ENCODE results near the gene HEPACAM.

The HEPACAM gene

DNA sequence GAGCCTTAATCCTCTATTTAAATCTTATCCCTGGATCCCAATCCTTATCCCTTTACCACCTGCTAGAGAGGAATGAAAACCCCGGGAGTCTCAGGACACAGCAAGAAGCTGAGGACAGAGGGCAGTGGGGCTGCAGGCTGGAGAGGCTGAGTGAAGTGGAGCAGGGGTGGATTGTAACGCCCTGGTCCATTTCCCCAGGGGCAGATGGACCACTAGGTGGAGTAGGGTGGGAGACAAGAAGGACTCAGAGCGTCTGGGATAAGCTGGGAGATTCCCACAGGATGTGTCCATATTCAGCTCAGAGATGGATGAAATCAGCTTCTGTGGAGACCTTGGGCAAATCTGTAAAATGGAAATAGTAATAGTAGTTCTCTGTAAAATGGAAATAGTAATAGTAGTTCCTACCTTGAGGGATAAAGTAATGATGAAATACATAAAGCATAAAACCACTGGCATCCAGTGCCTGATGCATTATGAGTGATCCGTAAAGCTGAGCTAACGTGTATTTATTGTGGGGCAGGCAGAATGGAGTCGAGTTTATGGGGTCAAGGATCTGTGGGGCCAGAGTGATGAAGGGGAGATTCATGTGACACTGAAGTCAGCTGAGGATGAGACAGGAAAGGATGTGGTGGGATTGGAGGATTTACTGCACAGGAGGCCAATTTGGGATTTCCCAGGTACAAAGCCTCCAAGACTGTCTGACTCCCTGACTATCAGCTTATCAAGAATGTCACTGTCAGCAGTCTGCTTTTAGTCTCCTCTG, 36.3 kb downstream of the HEPACAM start:
- DNase-seq = no peak

DNA sequence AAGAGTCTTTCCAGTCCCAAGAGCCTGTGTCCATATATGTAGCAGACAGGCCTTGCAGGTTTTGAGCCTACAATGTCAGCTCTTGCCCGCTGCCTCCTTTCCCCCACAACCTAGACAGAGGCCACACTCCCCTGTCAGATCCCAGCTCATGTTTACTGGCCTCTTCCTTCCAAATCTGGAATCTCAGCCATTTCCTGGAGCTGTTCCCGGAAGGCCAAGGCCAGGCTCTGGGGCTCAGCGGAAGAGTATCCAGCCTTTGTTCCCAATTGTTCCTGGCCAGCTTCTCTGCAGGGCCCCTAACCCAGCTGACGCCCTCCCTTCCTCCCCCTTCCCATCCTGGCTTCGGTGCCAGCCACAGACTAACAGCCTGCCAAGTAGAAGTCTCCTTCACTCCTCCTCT, 37.1 kb downstream of the HEPACAM start:
- peak; percentile 80 for DNase-seq

DNA sequence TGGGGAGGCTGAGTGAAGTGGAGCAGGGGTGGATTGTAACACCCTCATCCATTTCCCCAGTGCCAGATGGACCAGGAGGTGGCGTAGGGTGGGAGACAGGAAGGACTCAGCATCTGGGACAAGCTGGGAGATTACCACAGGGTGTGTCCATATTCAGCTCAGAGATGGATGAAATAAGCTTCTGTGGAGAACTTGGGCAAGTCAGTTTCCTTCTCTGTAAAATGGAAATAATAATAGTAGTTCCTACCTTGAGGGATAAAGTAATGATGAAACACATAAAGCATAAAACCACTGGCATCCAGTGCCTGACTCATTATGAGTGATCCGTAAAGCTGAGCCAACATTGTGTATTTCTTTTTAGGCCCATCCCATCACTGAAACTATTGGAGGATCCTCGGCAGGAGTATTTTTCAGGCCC, 37.6 kb downstream of the HEPACAM start:
- DNase-seq = peak; percentile 94

DNA sequence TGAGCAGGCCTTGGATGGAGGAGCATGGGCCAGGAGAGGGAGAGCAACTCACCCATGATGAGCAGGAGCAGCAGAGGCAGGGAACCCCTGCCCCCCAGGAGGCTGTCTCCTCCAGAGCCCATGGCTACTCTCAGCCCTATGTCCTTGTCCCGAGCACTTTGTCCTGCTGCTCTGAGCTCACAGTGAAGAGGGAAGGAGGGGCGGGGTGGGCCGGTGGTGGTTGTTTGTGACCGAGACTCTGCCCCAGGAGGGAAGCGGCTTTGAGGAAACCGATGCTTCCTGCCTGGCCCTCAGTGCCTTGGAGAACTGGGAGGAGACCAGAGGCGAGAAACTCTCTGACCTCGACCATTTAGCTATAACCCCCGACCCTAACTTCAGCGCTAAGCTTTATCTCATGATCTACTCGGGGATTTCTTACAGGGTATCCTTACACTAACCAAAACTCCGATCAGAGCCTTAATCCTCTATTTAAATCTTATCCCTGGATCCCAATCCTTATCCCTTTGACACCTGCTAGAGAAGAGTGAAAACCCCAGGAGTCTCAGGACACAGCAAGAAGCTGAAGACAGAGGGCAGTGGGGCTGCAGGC, 38.1 kb downstream of the HEPACAM start, which contains the start of gene ROBO4:
Gene ROBO4, minus strand, starts transcription at position 192 of the 589 bp plus-strand sequence. Its CDS starts 70 bp downstream, at position 122.
- DNase-seq = no peak

DNA sequence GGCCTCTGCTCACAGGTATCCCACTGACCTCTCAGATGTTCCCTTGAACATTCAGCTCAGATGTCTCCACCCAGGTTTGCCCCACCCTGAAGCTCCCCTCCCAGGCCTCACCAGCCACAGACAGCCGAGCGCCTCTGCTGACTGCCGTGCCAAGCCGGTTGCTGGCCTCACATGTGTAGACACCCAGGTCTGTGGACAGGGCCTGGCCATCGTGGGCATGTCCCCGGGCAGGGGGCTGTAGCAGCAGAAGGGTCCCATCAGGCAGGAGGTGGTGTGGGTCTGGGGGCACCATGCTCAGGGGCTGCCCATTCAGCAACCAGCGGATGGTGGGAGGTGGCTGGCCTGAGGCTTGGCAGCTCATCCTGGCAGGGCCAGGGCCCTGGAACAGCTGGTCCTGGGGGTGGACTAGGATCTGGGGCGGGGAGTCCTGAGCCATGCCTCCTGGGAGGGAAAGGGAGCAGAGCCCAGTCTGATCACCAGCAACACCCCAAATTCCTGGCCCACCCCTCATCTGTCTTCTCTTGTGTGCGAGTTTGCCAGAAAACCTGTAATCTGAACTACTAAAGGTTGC, 38.9 kb downstream of the HEPACAM start:
- no peak for DNase-seq

DNA sequence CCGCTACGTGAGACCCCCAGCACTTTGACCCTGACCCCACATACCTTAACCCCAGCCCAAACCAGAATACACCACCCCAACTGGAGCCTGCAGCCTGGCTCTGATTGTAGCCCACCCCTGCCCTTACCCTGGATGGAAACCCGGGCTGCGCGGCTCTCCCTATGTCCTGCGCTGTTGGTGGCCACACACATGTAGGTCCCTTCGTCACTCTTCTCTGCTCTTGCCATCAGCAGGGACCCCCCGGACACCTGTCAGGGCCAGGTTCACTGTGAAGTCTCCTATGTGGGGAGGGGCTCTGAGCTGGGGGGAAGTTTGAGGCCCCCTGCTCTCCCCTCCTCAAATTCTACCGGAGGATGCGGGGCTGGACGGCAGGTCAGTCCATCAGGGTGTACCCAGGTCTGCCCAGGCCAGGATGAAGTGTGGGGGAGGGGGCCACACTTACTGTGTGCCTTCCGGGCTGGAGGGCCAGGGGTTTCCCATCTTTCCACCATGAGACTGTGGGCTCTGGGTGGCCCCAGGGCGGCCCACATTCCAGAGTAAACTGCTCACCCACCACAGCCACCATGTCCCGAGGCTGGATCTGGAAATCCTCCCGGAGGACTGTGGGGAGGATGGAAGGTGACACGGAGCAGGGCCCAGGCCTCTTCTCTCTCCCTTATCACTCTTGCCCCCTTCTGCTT, 39.6 kb downstream of the HEPACAM start:
- DNase-seq = peak; percentile 48

DNA sequence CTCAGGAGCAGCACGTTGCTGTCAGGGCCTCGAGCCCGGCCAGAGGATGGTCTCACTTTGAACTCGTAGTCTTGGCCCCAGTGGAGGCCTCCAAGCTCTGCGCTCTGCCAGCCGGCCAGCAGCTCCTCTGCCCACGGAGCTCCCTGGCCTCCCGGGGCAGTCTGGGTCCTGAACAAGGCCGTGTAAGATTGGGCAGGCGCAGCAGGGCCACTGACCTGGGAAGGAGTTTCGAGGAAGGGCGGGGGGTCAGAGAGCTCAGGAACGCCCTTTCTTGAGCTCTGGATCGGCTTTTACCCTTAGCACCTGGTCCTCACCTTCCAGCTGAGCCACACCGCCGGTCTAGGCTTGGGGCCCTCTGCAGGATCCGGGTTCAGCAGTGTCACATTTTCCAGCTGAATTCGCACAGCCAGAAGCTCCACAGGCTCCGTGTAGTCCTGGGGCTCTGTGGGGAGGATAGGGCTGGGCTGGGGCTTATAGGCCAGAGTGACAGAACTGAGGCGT, 40.3 kb downstream of the HEPACAM start:
- DNase-seq = no peak

DNA sequence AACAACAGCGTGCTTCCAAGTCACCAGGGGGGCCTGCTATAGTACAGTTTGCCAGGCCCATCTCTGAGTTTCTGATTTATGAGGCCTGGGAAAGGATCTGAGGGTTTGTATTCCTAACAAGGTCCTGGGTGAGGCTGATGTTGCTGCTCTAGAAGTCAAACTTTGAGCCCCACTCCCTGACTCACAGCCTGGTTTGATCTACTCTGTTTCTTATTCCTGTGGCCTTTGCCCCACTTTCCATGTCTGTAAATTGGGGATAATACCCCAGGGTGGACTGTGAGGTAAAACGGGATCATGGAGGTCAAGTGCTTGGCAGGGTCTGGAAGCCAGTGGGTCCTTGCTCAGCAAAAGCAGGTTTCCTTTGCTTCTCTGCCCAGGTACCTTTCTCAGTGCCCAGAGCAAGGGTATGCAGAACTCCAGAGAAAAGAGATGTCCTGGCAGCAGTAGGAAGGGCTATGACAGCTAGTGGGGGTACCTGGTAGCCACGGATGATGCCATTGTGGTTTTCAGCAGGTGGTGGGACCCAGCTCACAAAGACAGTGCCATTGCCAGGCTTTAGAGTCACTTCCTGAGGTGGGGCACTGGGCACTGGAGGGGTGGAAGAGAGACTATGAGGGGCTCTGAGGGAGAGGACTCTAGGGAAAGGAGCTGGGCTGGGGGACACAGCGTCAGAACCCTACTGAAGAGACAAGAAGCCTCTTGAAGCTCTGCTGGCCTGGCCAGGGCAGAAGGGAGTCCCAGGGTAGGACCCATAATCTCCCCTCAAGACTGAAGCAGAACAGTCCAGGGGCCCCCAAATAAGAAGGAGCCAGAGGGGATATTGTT, 41.0 kb downstream of the HEPACAM start:
- DNase-seq = no peak

DNA sequence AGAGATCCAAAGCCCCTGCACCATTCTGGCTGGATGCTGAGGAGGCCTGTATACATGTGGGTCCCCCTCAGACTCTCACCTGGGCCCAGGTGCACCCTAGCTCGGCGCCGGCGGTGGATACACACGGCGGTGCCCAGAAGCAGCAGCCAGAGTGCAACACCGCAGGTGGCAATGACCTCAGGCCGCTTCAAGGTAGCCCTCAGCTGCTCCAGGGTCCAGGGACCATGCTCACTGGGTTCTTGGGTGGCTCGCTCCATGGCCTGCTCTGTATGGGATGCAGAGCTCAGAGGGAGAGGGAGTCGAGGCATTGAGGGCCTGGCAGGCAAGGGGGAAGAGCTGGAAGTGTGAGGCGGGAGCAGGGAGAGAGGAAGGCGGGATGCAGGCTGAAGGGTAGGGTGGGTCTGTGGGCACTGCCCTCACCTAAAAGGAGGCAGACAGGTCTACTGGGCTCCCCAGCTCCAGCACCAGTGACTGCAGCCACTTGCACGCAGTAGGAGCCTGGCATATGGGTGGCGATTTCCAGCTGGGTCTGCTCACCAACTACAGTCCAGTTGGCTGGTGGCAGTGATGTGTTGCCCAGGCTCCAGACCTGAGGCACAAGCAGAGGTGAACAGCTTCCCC, 42.0 kb downstream of the HEPACAM start:
- DNase-seq = no peak

DNA sequence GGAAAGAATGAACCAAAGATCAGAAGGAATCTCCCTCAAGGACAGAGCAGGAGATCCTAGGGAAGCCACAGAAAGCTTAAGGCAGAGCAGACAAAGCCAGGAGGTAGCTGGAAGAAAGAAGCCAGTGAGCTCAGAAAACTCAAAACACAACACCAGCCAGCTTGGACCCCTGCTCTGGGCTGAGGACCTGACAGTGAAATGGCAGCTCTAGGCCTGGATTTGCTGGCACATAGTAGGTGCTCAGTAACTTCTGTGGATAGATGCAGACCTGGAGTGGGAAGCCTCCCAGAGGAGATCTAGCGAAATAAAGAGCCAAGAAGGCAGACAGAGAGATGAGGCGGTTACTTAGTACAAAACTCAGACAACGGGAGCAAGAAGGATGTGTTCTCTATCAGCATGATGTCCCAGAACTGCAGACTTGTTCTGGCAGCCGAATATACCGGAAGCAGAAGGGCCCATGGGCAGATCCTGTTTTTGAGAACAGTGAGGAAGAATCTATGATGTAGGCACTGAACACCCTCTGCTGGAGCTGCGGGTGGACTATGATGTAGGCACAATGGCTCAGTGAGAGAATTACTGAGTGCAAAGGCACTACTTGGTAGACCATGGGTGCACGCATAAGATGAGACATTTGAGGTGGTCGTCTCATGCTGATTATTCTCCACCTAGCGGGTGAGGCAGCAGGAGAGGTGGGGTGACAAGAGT, 42.9 kb downstream of the HEPACAM start:
- DNase-seq = no peak

DNA sequence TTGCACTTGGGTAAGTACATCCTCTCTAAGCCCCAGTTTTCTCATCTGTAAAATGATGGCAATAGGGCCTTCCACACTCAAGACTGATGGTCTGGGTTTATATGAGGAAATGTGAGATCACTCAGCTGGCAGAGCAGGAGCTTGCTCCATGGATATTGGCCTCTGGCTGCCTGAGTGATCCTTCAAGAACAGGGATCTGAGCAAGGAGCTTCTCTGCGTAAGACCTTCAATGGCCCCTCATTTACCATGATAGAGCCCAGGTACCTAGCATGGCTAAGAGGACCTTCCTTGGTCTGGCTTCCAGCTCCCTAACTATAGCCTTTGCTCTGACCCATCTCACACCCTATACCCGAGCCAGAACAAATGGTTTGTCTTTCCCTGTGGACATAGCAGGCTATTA, 43.7 kb downstream of the HEPACAM start:
- DNase-seq = no peak

DNA sequence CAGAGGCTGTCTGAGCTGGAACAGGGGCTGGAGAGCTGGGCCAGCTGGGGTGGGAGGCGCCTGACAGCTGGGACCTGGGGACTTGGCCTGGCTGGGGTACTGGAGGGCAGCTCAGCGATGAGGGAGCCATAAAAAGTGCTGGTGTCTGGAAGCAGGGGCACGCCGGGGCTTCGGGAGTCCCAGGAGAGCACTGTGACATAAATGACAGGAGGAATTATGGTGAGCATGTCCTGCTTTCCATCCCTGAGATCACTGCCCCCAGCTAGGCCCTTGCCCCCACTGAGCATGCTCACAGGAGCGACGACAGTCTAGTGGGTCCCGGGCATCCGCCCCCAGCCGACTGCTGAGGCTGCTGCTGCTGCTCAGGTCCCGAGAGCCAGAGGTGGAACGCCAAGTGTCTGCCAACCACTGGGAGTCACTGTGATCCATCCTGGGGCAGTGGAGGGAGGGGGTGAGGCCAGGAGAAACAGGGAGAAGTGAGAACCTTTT, 44.4 kb downstream of the HEPACAM start:
- DNase-seq = no peak

DNA sequence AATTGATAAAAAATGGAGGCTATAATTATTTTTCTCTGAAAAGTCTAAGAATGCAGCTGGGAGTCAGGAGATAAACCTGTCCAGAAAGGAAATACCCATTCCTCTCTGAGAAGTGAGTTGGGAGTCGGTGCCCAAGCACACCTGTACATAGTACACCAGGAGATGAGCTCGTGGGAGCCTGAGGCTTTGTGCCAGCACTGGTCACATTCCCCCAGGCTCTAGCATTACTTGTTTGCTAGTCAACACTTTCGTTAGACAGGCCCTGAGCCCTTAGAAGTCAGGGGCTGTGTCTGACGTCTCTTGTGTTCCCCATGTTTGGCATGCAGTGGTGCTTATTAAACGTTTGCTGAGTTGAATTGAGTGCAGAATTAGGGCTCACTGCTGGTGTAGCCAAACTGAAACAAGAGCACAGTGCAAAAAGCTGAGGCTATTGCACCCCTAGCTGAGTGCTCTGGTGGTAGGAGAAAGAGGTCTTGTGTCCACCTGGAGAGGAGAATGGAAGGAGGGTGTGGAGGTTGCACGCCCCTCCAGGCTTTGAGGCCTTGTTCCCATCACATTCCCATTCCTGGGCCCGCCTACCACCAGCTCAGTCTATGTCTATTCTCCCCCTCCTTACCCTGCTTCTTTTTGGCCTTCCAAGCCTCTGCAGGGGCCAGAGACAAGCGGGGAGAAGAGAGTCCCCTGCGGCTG, 45.0 kb downstream of the HEPACAM start:
- no peak for DNase-seq

DNA sequence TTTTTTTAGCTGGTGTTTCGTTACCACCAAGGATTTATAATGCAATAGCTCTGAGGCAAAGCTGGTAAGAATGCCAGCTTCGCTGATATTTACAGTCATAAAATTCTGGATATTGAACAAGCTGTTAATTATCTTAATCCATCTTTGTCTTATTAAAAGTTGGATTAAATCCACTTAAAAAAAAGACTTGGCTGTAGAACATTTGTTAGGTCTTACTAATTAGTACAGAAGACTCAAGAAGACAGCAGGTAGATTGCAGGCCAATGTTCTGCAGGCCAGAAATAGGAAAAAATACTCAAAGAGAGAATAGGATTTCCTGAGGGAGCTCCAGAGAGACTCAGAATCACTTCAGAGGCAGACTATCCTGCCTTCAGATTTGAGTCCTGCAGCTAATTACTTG, 45.7 kb downstream of the HEPACAM start:
- no peak for DNase-seq

DNA sequence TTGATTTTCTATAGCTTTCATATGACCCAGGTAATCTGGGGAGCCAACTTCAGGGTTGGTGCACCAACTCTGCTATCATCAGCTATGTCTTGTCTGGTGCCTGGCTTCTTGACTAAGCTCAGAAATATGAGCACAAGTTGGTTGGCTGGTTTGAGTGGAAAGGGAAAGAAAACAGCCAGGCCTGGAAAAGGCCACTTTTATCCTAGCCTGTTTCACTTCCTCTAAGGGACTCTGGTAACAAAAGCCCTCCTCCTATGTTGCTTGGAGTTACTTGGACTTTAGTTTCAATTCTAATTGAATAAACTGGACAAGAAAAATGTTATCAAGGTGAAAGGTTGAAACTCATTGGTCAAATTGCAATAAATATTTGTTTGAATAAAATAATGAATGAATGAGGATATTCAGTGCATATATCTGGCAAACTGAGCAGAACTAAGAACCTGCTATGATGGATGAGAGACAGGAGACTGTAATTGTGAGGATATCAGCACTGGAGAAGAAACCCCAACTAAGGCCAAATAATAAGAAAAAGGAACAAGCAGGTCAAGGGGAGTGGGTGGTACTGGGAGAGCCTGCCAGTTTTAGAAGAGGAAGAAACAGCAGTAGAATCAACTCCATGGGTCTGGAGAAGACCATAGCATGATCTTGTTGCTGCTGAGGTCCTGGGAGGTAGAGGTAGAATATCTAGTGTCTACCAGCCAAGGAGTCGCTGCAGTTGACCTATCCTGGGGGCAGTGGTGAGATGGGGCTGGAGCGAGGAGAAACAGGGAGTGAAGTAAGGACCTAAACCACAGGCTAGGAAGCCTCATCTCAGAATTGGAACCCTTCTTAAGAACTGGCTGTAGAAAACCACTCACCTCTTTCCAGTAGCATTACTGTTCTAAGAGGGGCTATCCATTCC, 46.4 kb downstream of the HEPACAM start:
- no peak for DNase-seq

DNA sequence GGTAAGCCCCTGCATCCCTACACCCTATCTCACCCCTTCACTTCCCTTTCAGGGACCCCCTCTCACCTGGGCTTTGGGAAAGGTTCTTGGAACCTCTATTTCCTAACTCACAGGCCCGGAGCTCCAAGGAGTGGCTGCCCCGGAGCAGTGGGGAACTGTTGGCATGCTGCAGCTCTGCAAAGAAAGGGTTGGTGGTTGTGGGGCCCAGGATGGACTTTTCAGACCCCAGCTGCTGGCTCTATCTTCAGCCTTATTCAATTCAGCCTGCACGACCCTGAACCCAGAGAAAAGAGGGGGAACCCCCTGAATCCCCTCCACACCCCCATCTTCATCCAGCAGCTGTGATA, 48.2 kb downstream of the HEPACAM start:
- no peak for DNase-seq

DNA sequence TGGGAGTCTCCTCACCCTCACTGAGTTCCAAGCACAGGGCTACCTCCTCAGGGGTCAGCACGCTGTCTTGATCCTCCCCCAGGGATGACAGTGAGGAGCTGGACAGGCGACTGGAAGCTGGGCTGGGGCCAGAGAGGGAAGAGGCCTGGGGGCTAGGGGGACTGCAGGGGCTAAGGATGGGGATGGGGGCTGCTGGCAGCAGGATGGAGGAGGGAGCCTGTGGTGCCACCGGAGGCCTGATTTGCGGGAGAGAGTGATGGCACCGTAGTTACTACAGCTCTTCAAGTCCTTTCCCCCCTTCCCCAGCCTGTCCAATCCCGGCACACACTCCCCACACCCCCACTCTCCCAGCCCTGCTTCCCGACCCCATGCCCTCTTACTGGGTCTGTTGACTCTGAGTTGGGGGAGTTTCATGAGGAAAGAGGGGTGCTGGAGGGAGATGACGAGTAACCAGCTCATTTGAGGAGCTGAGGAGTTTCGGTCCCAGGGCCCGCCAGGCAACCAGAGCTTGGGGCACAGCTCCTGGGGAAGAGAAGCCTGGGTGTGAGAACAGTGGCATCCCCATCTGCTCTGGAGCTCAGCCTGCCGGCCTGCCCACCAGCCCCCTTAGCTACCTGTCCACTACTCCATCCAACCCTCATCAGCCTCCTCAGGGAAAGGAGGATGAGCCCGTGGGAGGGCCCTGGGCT, 48.7 kb downstream of the HEPACAM start:
- no peak for DNase-seq

DNA sequence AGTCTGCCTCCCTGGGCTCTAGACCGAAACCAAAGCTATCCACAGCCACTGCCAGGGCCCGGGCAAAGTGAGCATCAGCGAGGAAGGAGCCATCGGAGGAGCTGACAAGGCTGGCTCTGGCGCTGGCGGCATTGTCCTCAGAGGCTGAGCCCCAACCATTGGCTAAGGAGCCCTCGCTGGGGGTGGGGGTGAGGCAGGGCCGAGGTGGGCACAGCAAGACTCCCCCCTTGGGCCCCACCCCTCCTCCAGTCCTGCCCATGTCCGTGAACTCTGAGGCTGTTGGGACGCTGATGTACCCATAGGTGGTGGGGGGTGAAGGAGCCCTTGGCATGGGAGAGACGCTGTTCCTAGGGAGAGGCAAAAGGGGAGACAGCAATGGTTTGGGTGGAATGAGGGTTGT, 49.4 kb downstream of the HEPACAM start:
- DNase-seq = no peak
